BJ (cell line): ENCODE measurements around the gene NANOS1. TPM values are rescaled to one million over a fixed set of nuclear protein-coding genes. Genes with fewer than 3 reads are reported as not detected.

ENCODE experiments used
- CTCF ChIA-PET: fragments of 350-600 bp; formaldehyde crosslinking; extraction: SDS; loops from one replicate; lab custom pipeline; 2021; ENCODE audit warnings: antibody characterized with exemption, inconsistent platforms; lab: Yijun Ruan, JAX
- POLR2A ChIA-PET: fragments of 300-600 bp; sonication (Branson Sonifier 250); formaldehyde crosslinking; extraction: SDS; loops from one replicate; lab custom pipeline; 2021; ENCODE audit warnings: antibody characterized with exemption; lab: Charles Lee
- DNase-seq: peaks from one replicate; pipeline ENCODE4 v3.0.0-alpha.2; 2011; ENCODE audit warnings: low read depth
- H3K27me3 ChIP-seq: 2 replicates; pipeline ENCODE4 v1.6.0; 2011; ENCODE audit warnings: low read length; ENCODE audit not compliant: control insufficient read depth, insufficient read depth
- H3K36me3 ChIP-seq: 2 replicates; pipeline ENCODE4 v1.5.1; 2011; ENCODE audit warnings: low read length; ENCODE audit not compliant: control insufficient read depth, insufficient read depth
- H3K4me3 ChIP-seq: 2 replicates; pipeline ENCODE4 v1.5.1; 2011; ENCODE audit warnings: low read depth, mild to moderate bottlenecking, control low read depth, low read length
- CTCF ChIP-seq: IDR thresholded peaks from 2 replicates; pipeline ENCODE4 v1.5.1; 2011; ENCODE audit warnings: low read depth, mild to moderate bottlenecking, control low read depth, inconsistent platforms, low read length, moderate library complexity; ENCODE audit not compliant: insufficient read depth
- polyA plus RNA-seq: library from polyadenylated mRNA; depleted of rRNA; stranded (reverse); fragments of >200 nt; gene quantifications from 2 replicates; pipeline ENCODE4 v1.2.3, GENCODE V29; 2011

Gene NANOS1
- polyA plus RNA-seq, 1 experiment: 0.39 TPM

GRCh38 chr10:118982366-118982765 lies 47.1 kb upstream of the NANOS1 start:
- Histone ChIP-seq H3K27me3 (peaks cover 4% of the 10 kb centered on the region), H3K36me3 (no peaks in the 10 kb centered on the region), H3K4me3 (no peak overlapping the region)
- POLR2A ChIA-PET: no interaction called here
- CTCF ChIA-PET: no interaction called here
- DNase-seq: no peak
- no peak for TF ChIP-seq CTCF

- no peaks in the 10 kb centered on the region for H3K36me3 ChIP-seq
- peaks cover 4% of the 10 kb centered on the region for H3K27me3 ChIP-seq
- ChIA-PET POLR2A (no interaction called here), CTCF (interaction anchor here (0.6 kb wide), 1 partner anchor 551 kb away, joined by 3 read pairs; no protein-coding TSS in a partner anchor)
- no peak overlapping the region for H3K4me3 ChIP-seq
- no peak for DNase-seq
- no peak for TF ChIP-seq CTCF
Observed at GRCh38 chr10:118983263-118983662, 46.3 kb upstream of the NANOS1 start.

- ChIA-PET POLR2A (no interaction called here), CTCF (no interaction called here)
- H3K36me3 ChIP-seq: no peaks in the 10 kb centered on the region
- DNase-seq: no peak
- H3K4me3 ChIP-seq: no peak overlapping the region
- H3K27me3 ChIP-seq: peaks cover 4% of the 10 kb centered on the region
- TF ChIP-seq CTCF: no peak
Observed at GRCh38 chr10:118985576-118985975, 43.9 kb upstream of the NANOS1 start.

GRCh38 chr10:118986815-118987790 lies 42.4 kb upstream of the NANOS1 start:
- no peak overlapping the region for H3K4me3 ChIP-seq
- TF ChIP-seq CTCF: no peak
- peaks cover 7% of the 10 kb centered on the region for H3K27me3 ChIP-seq
- no peaks in the 10 kb centered on the region for H3K36me3 ChIP-seq
- CTCF ChIA-PET: interaction anchor here (0.7 to 1.0 kb wide), 2 partner anchors 13 to 86 kb away, joined by 3 to 4 read pairs; no protein-coding TSS in a partner anchor
- POLR2A ChIA-PET: no interaction called here
- DNase-seq: no peak

- H3K27me3 ChIP-seq: peaks cover 12% of the 10 kb centered on the region
- H3K36me3 ChIP-seq: no peaks in the 10 kb centered on the region
- H3K4me3 ChIP-seq: no peak overlapping the region
- DNase-seq: no peak
- no peak for TF ChIP-seq CTCF
- ChIA-PET CTCF (no interaction called here), POLR2A (no interaction called here)
Observed at GRCh38 chr10:118990326-118990725, 39.2 kb upstream of the NANOS1 start.
